ENCODE results near the gene ITCH.
"Not testable (repeated sequence)": the region's sequence is repeated elsewhere in the genome, so short reads cannot be mapped to it uniquely, and the experiment has no call there.

Gene ITCH

DNA sequence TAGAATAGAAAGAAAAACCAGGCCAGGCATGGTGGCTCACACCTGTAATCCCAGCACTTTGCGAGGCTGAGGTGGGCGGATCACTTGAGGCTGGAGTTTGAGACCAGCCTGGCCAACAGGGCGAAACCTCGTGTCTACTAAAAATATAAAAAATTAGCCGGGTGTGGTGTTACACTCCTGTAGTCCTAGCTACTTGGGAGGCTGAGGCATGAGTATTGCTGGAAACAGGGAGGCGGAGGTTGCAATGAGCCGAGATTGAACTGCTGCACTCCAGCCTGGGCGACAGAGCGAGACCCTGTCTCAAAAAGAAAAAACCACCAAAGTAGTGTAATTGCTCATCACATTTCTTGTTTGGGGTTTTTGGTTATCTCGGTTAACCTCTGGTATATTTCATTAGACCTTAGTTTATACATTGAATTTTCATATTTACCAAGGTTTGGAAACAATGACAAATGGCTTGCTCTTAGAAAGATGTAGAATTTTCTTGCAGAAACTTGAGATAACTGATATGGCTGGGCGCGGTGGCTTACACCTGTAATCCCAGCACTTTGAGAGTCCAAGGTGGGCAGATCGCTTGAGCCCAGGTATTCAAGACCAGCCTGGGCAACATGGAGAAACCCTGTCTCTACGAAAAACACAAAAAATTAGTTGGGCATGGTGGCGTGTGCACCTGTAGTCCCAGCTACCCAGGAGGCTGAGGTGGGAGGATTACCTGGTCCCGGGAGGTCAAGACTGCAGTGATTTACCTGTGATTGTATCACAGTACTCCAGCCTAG lies 14.2 kb downstream of the ITCH start:
- no peak for DNase-seq (ENCODE audit: low read depth in 4 of 4, low spot score in 1 of 4)

DNA sequence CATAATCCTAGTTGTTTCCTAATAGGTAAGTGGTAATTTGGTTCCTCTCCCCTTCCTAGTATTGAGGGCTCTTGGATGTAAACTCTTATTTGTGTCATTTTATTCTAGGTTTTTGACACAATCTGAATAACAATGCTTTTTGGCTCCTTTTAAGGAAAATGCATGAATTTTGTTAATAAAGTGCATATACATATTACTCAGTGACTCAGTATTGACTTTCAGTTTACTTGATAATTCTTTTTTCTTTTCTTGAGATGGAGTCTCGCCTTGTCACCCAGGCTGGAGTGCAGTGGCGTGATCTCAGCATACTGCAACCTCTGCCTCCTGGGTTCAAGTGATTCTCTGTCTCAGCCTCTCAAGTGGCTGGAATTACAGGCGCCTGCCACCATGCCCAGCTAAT lies 19.1 kb downstream of the ITCH start:
- DNase-seq (ENCODE audit: low read depth in 4 of 4, low spot score in 1 of 4): no peak

- DNase-seq (ENCODE audit: low read depth in 4 of 4, low spot score in 1 of 4): not testable (repeated sequence)
These were observed 19.9 kb downstream of the ITCH start for GRCh38 chr20:34382877-34383455.

GRCh38 chr20:34385464-34385863 lies 22.4 kb downstream of the ITCH start:
- no peak for DNase-seq (ENCODE audit: low read depth in 4 of 4, low spot score in 1 of 4)

GRCh38 chr20:34388000-34388399 lies 24.9 kb downstream of the ITCH start:
- DNase-seq (ENCODE audit: low read depth in 4 of 4, low spot score in 1 of 4): no peak

DNA sequence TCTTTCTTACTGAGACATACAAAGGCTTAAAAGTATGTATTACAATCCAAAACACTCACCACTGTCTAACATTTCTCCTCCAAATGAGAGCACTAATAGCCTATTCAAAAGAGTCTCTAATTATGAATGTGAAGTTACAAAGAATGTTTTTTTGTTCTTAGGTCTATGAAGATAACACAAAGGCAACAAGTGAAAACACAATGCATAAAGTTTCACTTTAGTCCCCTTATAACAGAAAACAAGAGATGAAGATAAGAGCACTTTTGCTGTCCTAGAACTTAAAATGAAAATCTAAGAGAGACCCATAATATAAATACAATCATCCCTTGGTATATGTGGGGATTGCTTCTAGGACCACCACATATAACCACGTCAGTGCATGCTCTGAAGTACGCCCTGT lies 25.6 kb downstream of the ITCH start:
- no peak for DNase-seq (ENCODE audit: low read depth in 4 of 4, low spot score in 1 of 4)

DNA sequence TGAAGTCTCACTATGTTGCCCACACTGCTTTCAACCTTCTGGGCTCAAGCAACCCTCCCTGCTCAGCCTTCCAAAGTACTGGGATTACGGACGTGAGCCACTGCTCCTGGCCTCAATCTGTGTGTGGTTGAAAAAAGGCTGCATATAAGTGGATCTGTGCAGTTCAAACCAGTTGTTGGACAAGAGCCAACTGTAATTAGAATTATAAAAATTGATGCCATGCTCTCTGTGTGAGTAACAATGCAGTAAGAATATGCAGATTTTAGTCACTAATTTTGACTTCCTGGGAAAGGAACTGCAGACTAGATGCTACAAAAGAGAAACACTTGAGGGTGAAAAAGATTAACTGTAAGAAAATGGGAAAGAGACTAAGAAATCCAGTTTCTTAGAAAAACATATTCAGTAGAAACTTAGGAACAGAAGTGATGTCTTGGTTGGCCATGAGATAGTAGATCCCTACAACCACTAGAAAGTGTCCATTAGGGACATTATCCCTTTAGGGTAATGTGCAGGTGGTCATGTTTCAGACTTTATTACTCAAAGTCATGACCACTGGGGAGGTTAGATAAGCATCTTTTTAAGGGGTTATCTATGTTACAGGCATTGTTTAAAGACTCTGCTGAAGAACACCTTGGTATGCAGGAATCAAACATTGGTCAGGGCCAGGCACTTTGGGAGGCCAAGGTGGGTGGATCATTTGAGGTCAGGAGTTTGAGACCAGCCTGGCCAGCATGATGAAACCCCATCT lies 26.3 kb downstream of the ITCH start:
- no peak for DNase-seq (ENCODE audit: low read depth in 4 of 4, low spot score in 1 of 4)

DNA sequence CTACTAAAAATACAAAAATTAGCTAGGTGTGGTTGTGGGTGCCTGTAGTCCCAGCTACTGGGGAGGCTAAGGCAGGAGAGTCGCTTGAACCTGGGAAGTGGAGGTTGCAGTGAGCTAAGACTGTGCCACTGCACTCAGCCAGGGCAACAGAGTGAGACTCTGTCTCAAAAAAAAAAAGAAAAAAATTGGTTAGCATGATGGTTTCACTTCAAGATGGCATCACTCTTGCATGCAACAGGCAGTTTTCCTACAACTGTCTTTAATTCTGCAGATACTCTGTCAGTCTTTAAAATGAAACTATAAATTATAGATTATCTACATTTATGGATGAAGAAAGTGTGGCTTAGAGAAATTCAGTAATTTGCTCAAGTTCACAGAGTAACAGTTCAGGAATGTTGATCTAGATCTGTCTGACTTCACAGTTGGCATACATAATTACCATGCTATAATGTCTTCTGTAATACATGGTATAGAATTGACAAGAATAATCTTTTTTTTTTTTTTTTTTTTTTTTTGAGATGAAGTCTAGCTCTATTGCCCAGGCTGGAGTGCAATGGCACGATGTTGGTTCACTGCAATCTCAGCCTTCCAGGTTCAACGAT lies 27.0 kb downstream of the ITCH start:
- DNase-seq (ENCODE audit: low read depth in 4 of 4, low spot score in 1 of 4): no peak

DNA sequence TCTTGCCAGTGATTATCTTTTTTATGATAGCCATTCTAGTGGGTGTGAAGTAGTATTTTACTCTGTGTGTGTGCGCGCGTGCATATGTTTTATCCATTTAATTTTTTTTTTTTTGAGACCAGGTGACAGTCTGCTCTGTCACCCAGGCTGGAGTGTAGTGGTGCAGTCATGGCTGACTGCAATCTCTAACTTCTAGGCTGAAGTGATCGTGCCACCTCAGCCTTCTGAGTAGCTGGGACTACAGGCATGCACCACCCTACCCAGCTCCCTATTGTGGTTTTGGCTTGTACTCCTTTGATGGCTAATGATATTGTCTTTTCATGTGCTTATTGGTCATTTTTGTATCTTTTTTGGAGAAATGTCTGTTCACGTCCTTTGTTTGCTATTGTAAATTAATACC lies 33.3 kb downstream of the ITCH start:
- no peak for DNase-seq (ENCODE audit: low read depth in 4 of 4, low spot score in 1 of 4)

GRCh38 chr20:34397096-34397495 lies 34.0 kb downstream of the ITCH start:
- DNase-seq (ENCODE audit: low read depth in 4 of 4, low spot score in 1 of 4): no peak

DNA sequence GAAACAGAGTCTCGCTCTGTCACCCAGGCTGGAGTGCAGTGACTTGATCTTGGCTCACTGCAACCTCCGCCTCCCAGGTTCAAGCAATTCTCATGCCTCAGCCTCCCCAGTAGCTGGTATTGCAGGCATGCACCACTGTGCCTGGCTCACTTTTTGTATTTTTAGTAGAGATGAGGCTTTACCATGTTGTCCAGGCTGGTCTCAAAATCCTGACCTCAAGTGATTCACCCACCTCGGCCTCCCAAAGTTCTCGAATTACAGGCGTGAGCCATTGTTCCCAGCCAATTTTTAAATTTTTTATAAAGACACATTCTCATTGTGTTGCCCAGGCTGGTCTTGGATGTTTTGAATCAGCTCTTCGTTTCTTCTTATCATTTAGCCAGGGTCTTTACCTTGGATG lies 37.7 kb downstream of the ITCH start:
- DNase-seq (ENCODE audit: low read depth in 4 of 4, low spot score in 1 of 4): not testable (repeated sequence)

GRCh38 chr20:34401741-34402455 lies 38.8 kb downstream of the ITCH start:
- DNase-seq (ENCODE audit: low read depth in 4 of 4, low spot score in 1 of 4): peak in 1 of 4 experiments; percentile 13

DNA sequence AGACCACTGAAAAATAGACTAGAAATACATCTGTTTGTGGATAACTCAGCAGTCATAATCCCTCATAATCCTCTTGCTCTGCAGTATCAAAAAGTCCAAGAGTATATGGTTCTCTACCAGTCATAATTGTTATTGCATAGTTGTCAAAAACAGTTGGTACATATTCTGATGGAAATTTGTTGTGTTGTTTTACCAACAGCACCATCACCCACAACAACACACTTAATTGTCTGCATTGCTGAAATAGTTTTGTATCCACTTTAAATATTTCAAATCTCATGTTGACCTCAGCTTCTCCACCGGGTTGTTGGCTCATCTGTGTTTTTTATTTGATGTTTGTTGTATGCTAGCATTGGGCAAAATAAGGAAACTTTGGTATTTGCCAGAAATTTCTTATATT lies 39.4 kb downstream of the ITCH start:
- no peak for DNase-seq (ENCODE audit: low read depth in 4 of 4, low spot score in 1 of 4)

GRCh38 chr20:34403063-34403827 lies 40.2 kb downstream of the ITCH start:
- DNase-seq (ENCODE audit: low read depth in 4 of 4, low spot score in 1 of 4): no peak

DNA sequence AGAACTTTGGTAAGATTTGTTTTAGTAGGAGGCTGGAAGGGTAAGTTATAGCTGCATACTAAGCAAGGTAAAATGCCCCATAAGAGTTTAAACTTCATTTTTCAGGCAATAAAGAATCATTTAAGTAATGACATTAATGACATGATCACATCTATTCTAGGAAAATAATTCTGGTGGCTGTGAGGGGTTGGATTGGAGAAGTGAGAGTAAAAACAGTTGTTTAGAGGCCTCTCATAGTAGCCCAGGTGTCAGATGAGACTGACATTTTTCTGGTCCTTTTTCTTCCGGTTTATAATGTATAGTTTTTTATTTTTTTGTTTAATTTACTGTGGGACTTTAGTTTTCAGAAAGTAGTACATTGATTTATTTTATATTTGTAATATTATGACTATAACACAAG lies 40.8 kb downstream of the ITCH start:
- no peak for DNase-seq (ENCODE audit: low read depth in 4 of 4, low spot score in 1 of 4)

- no peak for DNase-seq (ENCODE audit: low read depth in 4 of 4, low spot score in 1 of 4)
These were observed 41.7 kb downstream of the ITCH start for GRCh38 chr20:34404803-34405202.

- DNase-seq (ENCODE audit: low read depth in 4 of 4, low spot score in 1 of 4): not testable (repeated sequence)
These were observed 42.2 kb downstream of the ITCH start for GRCh38 chr20:34405247-34405651.

DNA sequence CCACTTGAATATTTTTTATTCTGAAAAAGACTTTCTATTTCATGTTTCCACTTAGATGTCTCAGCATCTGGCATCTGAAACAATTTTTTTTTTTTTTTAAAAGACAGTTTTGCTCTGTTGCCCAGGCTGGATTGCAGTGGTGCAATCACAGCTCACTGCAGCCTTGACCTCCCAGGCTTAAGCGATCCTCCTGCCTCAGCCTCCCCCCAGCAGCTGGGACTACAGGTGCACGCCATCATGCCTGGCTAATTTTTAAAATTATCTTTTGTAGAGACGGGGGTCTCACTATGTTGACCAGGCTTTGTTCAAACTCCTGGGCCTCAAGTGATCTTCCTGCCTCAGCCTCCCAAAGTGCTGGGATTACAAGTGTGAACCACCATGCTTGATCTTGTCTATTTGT lies 42.9 kb downstream of the ITCH start:
- not testable (repeated sequence) for DNase-seq (ENCODE audit: low read depth in 4 of 4, low spot score in 1 of 4)

GRCh38 chr20:34407962-34408474 lies 44.9 kb downstream of the ITCH start:
- DNase-seq (ENCODE audit: low read depth in 4 of 4, low spot score in 1 of 4): no peak

GRCh38 chr20:34410336-34410735 lies 47.3 kb downstream of the ITCH start:
- no peak for DNase-seq (ENCODE audit: low read depth in 4 of 4, low spot score in 1 of 4)
